HepG2 (cell line): ENCODE results near the gene HOXA5. TPM values are rescaled to one million over a fixed set of nuclear protein-coding genes. Genes with fewer than 3 reads are reported as not detected.
A peak's percentile ranks its signal among the peaks of the same experiment; 100 is the strongest.

ENCODE experiments used
- HDAC1 ChIP-seq: sonication (generic); formaldehyde crosslinking; IDR thresholded peaks from 2 replicates; pipeline ENCODE4 v1.5.1; 2020; ENCODE audit warnings: mild to moderate bottlenecking, missing genetic modification reagents
- KDM5A ChIP-seq: fragments of 200-600 bp; sonication (generic); IDR thresholded peaks from 2 replicates; pipeline ENCODE4 v1.7.0; 2018; ENCODE audit warnings: antibody characterized with exemption, mild to moderate bottlenecking, low read length, borderline replicate concordance
- MTF2 ChIP-seq: sonication (generic); formaldehyde crosslinking; IDR thresholded peaks from 2 replicates; pipeline ENCODE4 v1.5.0; 2020; ENCODE audit warnings: missing genetic modification reagents, borderline replicate concordance
- NFAT5 ChIP-seq: sonication (generic); formaldehyde crosslinking; IDR thresholded peaks from 2 replicates; pipeline ENCODE4 v1.4.0; 2020; ENCODE audit warnings: missing genetic modification reagents
- POGZ ChIP-seq: sonication (generic); formaldehyde crosslinking; IDR thresholded peaks from 2 replicates; pipeline ENCODE4 v1.4.0; 2020; ENCODE audit warnings: mild to moderate bottlenecking, missing genetic modification reagents
- SMC3 ChIP-seq: IDR thresholded peaks from 2 replicates; pipeline ENCODE4 v1.6.1; 2011; ENCODE audit warnings: low read length, improper control_type of control experiment
- TFAP4 ChIP-seq: sonication (generic); IDR thresholded peaks from 2 replicates; pipeline ENCODE4 v1.6.1; 2016; ENCODE audit warnings: low read depth, borderline replicate concordance
- XRCC5 ChIP-seq: fragments of 200-400 bp; formaldehyde crosslinking; optimal IDR thresholded peaks from 2 replicates; pipeline ENCODE3; 2017; ENCODE audit warnings: mild to moderate bottlenecking, low read length
- ZNF317 ChIP-seq: sonication (generic); formaldehyde crosslinking; IDR thresholded peaks from 2 replicates; pipeline ENCODE4 v1.5.0; 2020; ENCODE audit warnings: mild to moderate bottlenecking, missing genetic modification reagents
- ZNF704 ChIP-seq: sonication (generic); formaldehyde crosslinking; IDR thresholded peaks from 2 replicates; pipeline ENCODE4 v1.8.1; 2023; ENCODE audit warnings: mild to moderate bottlenecking, inconsistent platforms, moderate library complexity, missing genetic modification reagents, borderline replicate concordance
- ZNF724P ChIP-seq: sonication (generic); formaldehyde crosslinking; IDR thresholded peaks from 2 replicates; pipeline ENCODE4 v1.8.0; 2022; ENCODE audit warnings: missing genetic modification reagents, borderline replicate concordance
- polyA plus RNA-seq, 8 experiments: library from polyadenylated mRNA; depleted of rRNA in 3 of 8; stranded (reverse) in 7 of 8; unstranded in 1 of 8; fragments of >200 nt; fragmentation: Illumina TruSeq in 4 of 8; extraction: Trizol in 4 of 8; gene quantifications; 2 replicates each; pipeline versions ENCODE4 v1.2.1 to v1.2.3, GENCODE V29; 2011 to 2016; ENCODE audit warnings: low read depth in 4 of 8, missing spikeins in 1 of 8, mixed read lengths in 1 of 8; ENCODE audit not compliant: insufficient read depth in 1 of 8
- total RNA-seq, 5 experiments: library from RNA; depleted of rRNA; stranded (reverse); fragments of >200 nt; fragmentation: Illumina TruSeq; extraction: Trizol; gene quantifications; 2 replicates each; pipeline ENCODE4 v1.2.3, GENCODE V29; 2016; ENCODE audit warnings: low read depth in 1 of 5
- TF ChIP-seq, protein P1 (sequence below): sonication (generic); formaldehyde crosslinking; IDR thresholded peaks from 2 replicates; pipeline ENCODE4 v1.5.0; 2020; ENCODE audit warnings: mild to moderate bottlenecking, missing genetic modification reagents, borderline replicate concordance
- TF ChIP-seq, protein P2 (sequence below): sonication (generic); formaldehyde crosslinking; IDR thresholded peaks from 2 replicates; pipeline ENCODE4 v1.4.0; 2020; ENCODE audit warnings: mild to moderate bottlenecking, missing genetic modification reagents

The HOXA5 gene
- total and polyA plus RNA-seq, 2 of the 13 experiments (the other 11 are each of a cell fraction or from before 2014, with no cell fraction given), result 3.2 to 3.6 TPM

- TF ChIP-seq TFAP4 (peak; percentile 21; the same call in 1 of the 2 replicates), ZNF317 (no peak), ZNF704 (CRISPR knock-in tag) (0 out of 2 replicates have a peak, but pooled peaks have one; percentile 48), MTF2 (CRISPR knock-in tag) (peak; percentile 83; the same call in 1 of the 2 replicates), POGZ (CRISPR knock-in tag) (0 out of 2 replicates have a peak, but pooled peaks have one; percentile 39), XRCC5 (peak; percentile 30), KDM5A (no peak), HDAC1 (CRISPR knock-in tag) (peak; percentile 30; the same call in 1 of the 2 replicates), ZNF724P (no peak; the same call in 1 of the 2 replicates), SMC3 (peak; percentile 39; the same call in 1 of the 2 replicates), NFAT5 (no peak)
- TF ChIP-seq, protein P1, sequence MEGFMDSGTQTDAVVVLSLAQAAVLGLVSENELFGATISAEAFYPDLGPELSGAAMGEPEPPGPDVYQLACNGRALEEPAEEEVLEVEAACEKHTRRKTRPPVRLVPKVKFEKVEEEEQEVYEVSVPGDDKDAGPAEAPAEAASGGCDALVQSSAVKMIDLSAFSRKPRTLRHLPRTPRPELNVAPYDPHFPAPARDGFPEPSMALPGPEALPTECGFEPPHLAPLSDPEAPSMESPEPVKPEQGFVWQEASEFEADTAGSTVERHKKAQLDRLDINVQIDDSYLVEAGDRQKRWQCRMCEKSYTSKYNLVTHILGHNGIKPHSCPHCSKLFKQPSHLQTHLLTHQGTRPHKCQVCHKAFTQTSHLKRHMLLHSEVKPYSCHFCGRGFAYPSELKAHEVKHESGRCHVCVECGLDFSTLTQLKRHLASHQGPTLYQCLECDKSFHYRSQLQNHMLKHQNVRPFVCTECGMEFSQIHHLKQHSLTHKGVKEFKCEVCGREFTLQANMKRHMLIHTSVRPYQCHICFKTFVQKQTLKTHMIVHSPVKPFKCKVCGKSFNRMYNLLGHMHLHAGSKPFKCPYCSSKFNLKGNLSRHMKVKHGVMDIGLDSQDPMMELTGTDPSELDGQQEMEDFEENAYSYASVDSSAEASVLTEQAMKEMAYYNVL (CRISPR knock-in tag), result peak; percentile 58; the same call in 1 of the 2 replicates
- TF ChIP-seq, protein P2, sequence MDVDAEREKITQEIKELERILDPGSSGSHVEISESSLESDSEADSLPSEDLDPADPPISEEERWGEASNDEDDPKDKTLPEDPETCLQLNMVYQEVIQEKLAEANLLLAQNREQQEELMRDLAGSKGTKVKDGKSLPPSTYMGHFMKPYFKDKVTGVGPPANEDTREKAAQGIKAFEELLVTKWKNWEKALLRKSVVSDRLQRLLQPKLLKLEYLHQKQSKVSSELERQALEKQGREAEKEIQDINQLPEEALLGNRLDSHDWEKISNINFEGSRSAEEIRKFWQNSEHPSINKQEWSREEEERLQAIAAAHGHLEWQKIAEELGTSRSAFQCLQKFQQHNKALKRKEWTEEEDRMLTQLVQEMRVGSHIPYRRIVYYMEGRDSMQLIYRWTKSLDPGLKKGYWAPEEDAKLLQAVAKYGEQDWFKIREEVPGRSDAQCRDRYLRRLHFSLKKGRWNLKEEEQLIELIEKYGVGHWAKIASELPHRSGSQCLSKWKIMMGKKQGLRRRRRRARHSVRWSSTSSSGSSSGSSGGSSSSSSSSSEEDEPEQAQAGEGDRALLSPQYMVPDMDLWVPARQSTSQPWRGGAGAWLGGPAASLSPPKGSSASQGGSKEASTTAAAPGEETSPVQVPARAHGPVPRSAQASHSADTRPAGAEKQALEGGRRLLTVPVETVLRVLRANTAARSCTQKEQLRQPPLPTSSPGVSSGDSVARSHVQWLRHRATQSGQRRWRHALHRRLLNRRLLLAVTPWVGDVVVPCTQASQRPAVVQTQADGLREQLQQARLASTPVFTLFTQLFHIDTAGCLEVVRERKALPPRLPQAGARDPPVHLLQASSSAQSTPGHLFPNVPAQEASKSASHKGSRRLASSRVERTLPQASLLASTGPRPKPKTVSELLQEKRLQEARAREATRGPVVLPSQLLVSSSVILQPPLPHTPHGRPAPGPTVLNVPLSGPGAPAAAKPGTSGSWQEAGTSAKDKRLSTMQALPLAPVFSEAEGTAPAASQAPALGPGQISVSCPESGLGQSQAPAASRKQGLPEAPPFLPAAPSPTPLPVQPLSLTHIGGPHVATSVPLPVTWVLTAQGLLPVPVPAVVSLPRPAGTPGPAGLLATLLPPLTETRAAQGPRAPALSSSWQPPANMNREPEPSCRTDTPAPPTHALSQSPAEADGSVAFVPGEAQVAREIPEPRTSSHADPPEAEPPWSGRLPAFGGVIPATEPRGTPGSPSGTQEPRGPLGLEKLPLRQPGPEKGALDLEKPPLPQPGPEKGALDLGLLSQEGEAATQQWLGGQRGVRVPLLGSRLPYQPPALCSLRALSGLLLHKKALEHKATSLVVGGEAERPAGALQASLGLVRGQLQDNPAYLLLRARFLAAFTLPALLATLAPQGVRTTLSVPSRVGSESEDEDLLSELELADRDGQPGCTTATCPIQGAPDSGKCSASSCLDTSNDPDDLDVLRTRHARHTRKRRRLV (CRISPR knock-in tag), result 0 out of 2 replicates have a peak, but pooled peaks have one; percentile 61
Measured at GRCh38 chr7:27160546-27161213, 17.2 kb upstream of the HOXA5 start (continued).
